Activated CD4-positive, alpha-beta T cell treated with anti-CD3 and anti-CD28 coated beads, Interleukin-2, amount 50 U/mL, for 48 hours (primary cell): Measurements from ENCODE around the gene NXF1.
"Not testable (repeated sequence)": the region's sequence is repeated elsewhere in the genome, so short reads cannot be mapped to it uniquely, and the experiment has no call there.

Source experiments
- DNase-seq, 2 experiments: peaks; one replicate each; pipeline ENCODE4 v3.0.0-alpha.2; 2020

The NXF1 gene

GRCh38 chr11:62787005-62787759 lies 18.1 kb downstream of the NXF1 start, which contains the start of gene TMEM179B:
Gene TMEM179B (plus strand): TSS chr11:62787402. CDS start chr11:62787432, 30 bp downstream.
- DNase-seq: peak; percentile 99

DNA sequence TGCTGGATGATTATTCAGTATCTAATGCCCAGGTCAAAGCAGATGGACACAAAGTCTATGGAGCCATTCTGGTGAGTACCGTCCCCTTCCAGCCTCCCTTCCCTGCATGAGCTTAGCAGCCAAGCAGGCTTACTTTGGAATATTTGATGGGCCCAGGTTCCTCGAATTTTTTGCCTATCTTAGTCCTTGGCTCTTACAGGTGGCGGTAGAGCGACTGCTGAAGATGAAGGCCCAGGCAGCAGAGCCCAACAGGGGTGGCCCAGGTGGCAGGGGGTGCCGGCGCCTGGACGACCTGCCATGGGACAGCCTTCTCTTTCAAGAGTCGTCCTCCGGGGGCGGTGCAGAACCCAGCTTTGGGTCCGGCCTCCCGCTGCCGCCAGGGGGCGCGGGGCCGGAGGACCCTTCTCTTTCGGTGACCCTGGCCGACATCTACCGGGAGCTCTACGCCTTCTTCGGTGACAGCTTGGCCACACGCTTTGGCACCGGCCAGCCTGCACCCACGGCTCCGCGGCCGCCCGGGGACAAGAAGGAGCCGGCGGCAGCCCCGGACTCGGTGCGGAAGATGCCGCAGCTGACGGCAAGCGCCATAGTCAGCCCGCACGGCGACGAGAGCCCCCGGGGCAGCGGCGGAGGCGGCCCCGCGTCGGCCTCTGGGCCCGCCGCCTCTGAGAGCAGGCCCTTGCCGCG lies 18.8 kb downstream of the NXF1 start:
- DNase-seq: peak; percentile 87 to 90

- DNase-seq: no peak
These were observed 22.5 kb downstream of the NXF1 start for GRCh38 chr11:62782753-62783152.

DNA sequence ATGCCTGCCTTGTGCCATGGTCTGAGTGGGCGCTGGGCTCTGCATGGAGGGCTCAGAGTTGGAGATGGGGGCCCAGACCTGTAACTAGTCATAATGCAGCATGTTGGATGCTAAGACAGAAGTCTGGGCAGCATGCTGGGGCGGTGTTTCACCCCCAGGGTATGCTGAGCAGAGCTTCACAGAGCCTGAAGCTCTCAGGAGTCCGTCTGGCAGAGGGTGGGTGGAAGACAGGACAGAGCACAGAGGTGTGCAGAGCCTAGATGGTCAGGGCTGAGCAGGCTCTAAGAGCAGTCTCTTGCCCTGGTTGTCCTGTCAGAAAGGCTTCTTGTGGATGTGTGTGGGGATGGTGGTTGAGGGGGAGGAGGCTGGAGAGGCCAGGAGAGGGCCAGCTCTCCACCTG lies 26.8 kb downstream of the NXF1 start:
- no peak for DNase-seq

- no peak for DNase-seq
These were observed 27.9 kb downstream of the NXF1 start for GRCh38 chr11:62777389-62777788.

GRCh38 chr11:62775646-62776045 lies 29.6 kb downstream of the NXF1 start:
- no peak for DNase-seq

- DNase-seq: no peak
These were observed 30.8 kb downstream of the NXF1 start for GRCh38 chr11:62774407-62774806.

GRCh38 chr11:62771144-62772021 lies 33.9 kb downstream of the NXF1 start, which contains the start of gene TAF6L:
Gene TAF6L (plus strand): TSS chr11:62771396. CDS start chr11:62775784, 4,388 bp downstream.
- DNase-seq: peak; percentile 98

DNA sequence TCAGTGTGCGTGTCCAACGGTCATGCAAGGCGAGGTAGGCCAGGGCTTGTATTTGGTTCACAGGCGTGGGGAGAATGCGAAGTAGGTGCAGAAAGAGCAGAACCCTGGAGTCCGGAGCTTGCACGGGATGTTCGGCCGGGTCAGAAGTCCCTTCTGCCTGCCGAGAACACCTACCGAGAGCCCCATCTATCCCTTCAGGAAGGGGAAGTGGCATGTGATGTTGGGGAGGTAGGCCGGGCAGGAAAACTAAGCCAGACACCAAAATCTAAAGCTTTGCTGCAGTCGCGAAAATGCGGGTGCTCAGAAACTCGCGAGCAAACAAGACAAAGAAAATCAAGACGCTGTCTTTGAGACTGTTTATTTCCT lies 34.5 kb downstream of the NXF1 start:
- DNase-seq: peak; percentile 35 to 37

- DNase-seq: peak in 1 of 2 experiments; percentile 40
These were observed 44.4 kb downstream of the NXF1 start for GRCh38 chr11:62760867-62761227.

- DNase-seq: no peak
These were observed 47.1 kb downstream of the NXF1 start for GRCh38 chr11:62757846-62758788.

GRCh38 chr11:62755086-62755615 lies 50.1 kb downstream of the NXF1 start:
- no peak for DNase-seq

- DNase-seq: peak; percentile 96 to 97
These were observed 51.3 kb downstream of the NXF1 start, which contains the start of gene ZBTB3 for GRCh38 chr11:62753736-62754603. Gene ZBTB3 (minus strand): TSS chr11:62754160. CDS start chr11:62753664, 496 bp downstream.

DNA sequence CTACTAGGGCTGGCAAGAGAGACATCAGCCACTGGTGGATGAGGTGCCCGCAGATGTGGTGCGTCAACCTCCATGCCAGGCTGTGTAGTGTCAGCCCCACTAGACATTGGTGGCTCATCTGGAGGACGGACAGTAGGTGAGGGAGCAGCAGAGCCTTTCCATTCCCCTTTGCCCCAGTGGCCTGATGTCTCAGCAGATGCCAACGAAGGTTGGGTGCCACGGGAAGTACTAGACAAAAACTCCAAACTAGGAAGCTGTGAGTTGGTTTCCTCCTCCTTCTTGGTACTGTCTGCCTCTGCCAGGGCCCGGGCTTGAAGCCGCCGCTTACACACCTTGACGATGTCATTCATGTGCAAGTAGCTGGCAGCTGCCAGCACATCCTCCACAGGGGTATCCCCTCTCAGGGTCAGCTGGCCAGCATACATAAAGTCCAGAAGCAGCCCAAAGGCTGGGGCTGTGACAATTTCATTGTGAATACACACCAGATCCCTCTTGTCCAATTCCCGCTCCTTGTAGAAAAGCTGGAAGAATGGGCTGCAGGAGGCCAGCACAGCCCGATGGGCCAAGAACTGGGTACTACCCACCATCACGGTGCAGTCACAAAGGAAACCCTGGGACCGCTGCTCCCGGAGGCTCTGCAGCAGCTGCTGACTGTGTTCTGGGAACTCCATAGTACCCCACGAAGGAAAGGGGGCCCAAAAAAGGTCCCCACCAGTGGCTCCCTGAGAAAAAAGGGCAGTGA lies 52.1 kb downstream of the NXF1 start:
- DNase-seq: no peak

- no peak for DNase-seq
These were observed 53.0 kb downstream of the NXF1 start for GRCh38 chr11:62752177-62752785.

- not testable (repeated sequence) for DNase-seq
These were observed 55.3 kb downstream of the NXF1 start for GRCh38 chr11:62749931-62750330.

DNA sequence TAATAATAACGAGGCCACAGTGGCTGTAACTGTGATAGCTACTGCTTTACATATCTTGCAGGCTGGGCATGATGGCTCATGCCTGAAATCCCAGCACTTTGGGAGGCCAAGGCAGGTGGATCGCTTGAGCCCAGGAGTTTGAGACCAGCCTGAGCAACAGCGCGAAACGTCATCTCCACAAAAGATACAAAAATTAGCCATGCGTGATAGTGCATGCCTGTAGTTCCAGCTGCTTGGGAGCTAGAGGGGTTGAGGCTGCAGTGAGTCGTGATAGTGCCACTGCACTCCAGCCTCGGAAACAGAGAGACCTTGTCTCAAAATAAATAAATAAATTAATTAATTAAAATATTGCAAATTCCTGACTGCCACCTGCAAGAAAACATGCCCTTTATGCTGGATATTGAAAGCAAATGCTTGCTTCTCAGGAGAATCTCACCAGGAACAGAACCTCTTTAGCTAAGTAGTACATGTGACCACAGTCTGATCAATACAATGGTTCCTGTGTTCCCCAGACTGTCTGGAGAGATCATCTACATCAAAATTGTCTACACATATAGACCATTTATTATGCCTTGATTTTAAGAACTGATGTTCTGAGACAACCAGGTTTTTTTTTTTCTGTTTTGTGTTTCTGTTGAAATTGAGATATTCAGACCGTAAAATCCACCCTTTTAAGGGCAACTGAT lies 57.6 kb downstream of the NXF1 start:
- no peak for DNase-seq
